C4-2B (cell line): ENCODE measurements around the gene KCNJ4.

Source experiments
- H3K27ac ChIP-seq: fragments of 450-650 bp; 2 replicates; pipeline ENCODE4 v1.5.1; 2017
- ZFX ChIP-seq: fragments of 450-650 bp; IDR thresholded peaks from 2 replicates; pipeline ENCODE4 v1.6.1; 2017
- TF ChIP-seq, protein P1 (sequence below): fragments of 450-650 bp; conservative IDR thresholded peaks from 2 replicates; pipeline ENCODE4 v1.5.1; 2017; ENCODE audit warnings: mild to moderate bottlenecking

KCNJ4 gene

DNA sequence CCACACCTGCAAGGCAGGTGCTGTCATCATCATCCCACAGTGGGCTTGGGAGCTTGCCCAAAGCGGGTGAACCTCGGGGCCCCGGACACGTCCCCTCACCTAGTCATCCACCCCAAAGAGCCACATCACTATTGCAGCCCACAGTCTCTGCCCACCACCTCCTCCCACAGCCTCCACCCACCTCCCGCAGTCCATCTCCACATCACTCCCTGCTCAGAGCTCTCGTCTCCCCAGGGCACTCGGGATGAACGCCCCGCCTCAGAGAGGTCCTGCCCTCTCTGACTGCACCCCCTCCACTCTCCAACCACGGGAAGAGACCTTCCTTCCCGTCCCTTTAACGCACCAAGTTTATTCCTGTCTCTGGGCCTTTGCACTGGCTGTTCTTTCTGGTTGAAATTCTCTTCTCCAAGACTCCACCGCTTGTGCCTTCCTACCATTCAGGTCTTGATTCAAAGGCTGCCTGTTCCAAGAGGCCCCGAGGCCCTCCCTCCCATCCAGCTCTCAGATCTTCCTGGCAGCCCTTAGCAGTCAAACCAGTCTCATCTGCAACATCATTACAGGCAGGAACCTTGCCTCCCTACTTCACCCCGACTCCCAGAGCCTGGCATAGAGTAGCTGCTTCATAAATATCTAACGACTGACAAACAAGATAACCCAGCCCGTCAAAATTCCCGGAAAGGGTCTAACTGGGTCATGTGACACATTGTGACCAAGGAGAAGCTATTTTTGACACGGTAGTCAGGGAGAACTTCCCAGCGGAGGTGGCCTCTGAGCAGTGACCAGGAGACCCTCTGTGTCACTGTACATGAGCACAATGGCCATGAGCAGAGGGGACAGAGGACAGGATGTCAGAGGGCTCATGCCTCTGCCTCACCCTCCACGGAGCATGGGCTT lies 11.1 kb downstream of the KCNJ4 start:
- TF ChIP-seq, protein P1, sequence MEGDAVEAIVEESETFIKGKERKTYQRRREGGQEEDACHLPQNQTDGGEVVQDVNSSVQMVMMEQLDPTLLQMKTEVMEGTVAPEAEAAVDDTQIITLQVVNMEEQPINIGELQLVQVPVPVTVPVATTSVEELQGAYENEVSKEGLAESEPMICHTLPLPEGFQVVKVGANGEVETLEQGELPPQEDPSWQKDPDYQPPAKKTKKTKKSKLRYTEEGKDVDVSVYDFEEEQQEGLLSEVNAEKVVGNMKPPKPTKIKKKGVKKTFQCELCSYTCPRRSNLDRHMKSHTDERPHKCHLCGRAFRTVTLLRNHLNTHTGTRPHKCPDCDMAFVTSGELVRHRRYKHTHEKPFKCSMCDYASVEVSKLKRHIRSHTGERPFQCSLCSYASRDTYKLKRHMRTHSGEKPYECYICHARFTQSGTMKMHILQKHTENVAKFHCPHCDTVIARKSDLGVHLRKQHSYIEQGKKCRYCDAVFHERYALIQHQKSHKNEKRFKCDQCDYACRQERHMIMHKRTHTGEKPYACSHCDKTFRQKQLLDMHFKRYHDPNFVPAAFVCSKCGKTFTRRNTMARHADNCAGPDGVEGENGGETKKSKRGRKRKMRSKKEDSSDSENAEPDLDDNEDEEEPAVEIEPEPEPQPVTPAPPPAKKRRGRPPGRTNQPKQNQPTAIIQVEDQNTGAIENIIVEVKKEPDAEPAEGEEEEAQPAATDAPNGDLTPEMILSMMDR: no peak
- no peak for TF ChIP-seq ZFX
- no peak overlapping the region for H3K27ac ChIP-seq

DNA sequence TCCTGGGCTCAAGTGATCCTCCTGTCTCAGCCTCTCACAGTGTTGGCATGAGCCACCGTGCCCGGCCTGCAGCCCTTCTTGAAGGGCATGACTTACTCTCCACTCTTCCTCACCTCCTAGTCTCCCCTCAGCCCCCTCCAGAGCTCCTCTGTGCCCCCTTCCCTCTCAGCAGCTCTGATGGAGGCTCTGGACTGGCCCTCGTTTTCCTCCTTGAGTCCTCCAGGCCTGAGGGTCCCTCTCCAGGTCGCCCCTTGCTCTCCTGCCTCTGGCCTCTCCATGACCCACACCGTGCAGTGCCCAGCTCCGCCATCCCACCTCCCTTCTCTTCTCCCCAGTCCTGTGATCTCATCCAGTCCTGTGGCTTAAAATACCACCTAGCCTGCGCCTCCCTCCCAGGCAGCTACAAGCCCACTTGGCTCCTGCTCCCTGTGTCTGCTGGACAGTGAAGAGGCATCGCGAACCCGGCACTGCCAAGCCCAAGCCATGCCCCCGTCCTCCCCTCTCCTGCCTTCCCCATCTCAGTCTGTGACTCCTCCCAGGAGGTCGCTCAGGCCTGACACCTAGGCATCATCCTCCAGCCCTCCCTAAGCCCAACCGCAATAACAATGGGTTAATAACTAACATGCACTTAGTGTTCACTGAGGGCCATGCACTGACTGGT lies 11.9 kb downstream of the KCNJ4 start:
- TF ChIP-seq, protein P1: no peak
- no peak for TF ChIP-seq ZFX
- no peak overlapping the region for H3K27ac ChIP-seq

DNA sequence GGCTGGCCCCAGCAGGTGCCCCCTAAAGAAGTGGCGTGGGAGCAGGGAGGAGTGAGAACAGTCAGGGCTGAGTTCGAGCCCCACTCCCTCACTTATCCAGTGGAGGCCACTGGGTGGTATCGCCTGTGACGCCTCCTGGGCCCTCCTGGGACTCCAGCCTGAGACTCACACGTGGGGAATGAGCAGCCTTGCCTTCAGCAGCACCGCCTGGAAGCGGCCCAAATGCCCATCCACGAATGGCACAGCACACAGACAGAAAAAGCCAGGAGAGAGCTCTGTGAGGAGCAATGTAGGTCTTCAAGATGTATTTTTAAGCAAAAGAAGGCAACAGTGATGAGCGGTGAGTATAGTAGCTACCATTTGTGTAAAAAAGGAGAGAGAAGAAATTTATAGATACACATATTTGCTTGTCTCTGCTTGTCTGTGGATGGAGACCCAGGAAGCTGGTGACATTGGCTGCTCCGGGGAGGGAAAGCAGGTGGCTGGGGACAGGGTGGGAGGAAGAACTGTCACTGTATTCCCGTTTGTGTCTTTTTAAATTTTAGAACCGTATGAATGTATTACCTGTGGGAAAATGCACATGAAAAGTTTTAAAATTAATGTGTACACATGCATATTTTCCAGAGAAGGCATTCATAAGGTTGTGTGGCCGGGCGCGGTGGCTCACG lies 13.2 kb downstream of the KCNJ4 start:
- H3K27ac ChIP-seq: no peak overlapping the region
- no peak for TF ChIP-seq ZFX
- TF ChIP-seq, protein P1: no peak

DNA sequence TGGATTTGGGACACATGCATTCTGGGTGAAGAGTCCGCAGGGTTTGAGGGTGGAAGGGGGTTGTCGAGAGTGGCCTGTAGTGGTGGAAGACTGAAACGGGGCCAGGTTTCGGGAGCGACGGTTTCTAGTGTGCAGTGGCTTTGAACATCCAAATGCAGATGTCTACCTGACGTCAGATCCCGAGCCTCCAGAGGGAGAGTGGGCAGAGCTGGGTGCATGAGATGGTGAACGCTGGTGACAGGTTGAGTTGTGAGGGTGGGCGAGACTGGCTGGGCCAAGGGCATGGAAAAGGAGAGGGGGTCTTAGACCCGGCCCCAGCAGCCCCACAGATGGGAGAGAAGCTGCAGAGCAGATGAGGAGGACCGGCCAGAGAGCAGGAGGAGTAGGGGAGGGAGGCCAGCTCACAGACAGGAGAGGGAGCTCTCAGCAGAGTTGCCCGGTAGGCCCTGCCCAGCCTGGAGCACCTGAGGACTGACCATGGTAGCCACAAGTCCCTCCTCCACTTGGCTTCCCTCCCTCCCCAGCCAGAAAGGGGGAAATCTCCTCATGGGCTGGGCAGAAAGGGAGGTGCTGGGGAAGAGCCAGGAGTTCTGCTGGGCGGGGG lies 14.2 kb downstream of the KCNJ4 start:
- TF ChIP-seq ZFX: no peak
- TF ChIP-seq, protein P1: no peak
- H3K27ac ChIP-seq: no peak overlapping the region

DNA sequence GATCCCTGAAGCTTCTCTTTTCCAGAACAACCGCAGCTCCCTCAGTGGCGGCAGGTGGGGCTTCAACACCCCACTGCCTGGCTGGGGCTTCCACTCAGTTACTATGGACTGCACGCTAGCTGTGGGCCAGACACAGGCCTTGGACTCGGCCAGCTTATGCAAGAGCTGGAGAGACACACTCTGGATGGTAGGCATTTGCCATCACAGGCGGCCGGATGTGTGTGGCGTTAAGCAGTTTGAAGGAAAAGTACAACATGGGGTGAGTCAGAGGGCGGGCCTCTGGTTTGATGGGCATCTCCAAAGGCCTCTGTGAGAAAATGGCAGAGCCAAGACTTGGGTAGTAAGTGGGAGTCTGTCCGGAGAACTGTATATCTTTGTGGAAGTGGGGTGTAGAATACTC lies 17.6 kb downstream of the KCNJ4 start:
- TF ChIP-seq, protein P1: no peak
- no peak for TF ChIP-seq ZFX
- no peak overlapping the region for H3K27ac ChIP-seq

DNA sequence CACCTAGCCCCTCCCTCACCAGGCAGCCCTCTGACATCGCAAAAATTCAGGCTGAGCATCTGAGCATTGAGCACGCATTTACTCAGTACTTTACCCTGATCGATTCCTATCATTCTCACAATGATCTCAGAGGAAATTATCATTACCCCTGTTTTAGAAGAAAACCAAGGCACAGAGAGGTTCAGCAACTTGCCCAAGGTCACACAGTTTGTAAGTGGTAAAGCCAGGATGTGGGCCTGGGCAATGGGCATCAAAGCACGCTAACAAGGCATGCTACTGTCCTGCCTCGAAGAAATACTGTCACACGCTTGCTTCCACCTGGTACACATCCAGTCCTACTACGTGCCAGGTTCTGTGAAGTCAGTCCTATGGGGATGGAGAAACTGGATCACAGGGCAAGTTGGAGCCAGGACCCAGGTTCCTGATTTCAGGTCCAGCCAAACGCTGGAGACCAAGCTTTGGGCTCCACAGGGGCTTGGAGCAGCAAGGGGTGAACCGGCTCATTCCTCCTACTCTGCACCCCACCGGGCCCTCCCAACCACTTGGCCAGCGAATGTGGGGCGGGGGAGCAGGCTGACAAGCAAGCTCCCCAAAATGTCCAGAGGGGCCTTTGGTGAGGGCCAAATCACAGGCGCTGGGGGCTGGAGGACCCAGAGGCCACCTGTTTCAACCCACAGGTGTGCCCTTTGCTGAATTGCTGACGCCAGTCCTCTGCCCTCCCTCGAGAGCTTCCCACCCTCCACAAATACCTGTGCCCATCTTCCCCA lies 18.2 kb downstream of the KCNJ4 start:
- TF ChIP-seq ZFX: no peak
- TF ChIP-seq, protein P1: no peak
- H3K27ac ChIP-seq: no peak overlapping the region
